Transverse colon (tissue), 3 donors: ENCODE results near the gene COQ8B.

Experiments used
- POLR2A ChIP-seq: fragments of 450-650 bp; IDR thresholded peaks from one replicate; pipeline ENCODE4 v1.6.1; 2016; ENCODE audit warnings: antibody characterized with exemption, mild to moderate bottlenecking, moderate library complexity
- TF ChIP-seq, protein P1 (sequence below), 5 experiments: fragments of 200-600 bp in 3 of 5; fragments of 450-650 bp in 2 of 5; sonication (generic) in 3 of 5; IDR thresholded peaks; 1 replicate in 2 of 5; 2 replicates in 3 of 5; pipeline ENCODE4 v1.5.1; 2016 to 2017; ENCODE audit warnings: antibody characterized with exemption in 5 of 5, inconsistent platforms in 3 of 5, mild to moderate bottlenecking in 2 of 5, moderate library complexity in 1 of 5

DNA sequence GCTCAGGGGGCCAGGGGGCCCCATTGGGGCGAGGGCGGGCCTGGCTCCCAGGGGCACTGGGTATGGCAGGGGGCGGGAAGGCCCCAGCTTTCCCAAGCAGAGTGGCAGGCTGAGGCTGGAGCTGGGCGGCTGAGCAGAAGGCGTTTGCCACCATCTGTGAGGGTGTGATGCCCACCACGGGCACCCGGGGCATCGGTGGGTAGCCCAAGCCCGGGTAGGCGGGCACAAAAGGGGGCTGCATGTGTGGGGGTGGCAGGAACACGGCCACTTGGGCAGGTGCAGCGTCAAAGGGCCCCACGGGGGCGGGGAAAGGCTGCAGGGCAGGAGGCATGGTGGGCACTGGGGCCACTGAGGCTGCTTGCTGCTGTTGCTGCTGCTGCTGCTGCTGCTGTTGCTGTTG, 49.1 kb downstream of the COQ8B start:
- TF ChIP-seq POLR2A = no peak
- TF ChIP-seq, protein P1, sequence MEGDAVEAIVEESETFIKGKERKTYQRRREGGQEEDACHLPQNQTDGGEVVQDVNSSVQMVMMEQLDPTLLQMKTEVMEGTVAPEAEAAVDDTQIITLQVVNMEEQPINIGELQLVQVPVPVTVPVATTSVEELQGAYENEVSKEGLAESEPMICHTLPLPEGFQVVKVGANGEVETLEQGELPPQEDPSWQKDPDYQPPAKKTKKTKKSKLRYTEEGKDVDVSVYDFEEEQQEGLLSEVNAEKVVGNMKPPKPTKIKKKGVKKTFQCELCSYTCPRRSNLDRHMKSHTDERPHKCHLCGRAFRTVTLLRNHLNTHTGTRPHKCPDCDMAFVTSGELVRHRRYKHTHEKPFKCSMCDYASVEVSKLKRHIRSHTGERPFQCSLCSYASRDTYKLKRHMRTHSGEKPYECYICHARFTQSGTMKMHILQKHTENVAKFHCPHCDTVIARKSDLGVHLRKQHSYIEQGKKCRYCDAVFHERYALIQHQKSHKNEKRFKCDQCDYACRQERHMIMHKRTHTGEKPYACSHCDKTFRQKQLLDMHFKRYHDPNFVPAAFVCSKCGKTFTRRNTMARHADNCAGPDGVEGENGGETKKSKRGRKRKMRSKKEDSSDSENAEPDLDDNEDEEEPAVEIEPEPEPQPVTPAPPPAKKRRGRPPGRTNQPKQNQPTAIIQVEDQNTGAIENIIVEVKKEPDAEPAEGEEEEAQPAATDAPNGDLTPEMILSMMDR (IDR thresholded peaks at IDR 0.05) = no peak
